ENCODE results near the gene MSANTD3. TPM values are rescaled to one million over a fixed set of nuclear protein-coding genes. Genes with fewer than 3 reads are reported as not detected.

Gene MSANTD3
- total and polyA plus RNA-seq, 9 of the 15 experiments (the other 6 are each of a cell fraction or from before 2014, with no cell fraction given) = 9.4 to 28.7 (median 22.3) TPM

DNA sequence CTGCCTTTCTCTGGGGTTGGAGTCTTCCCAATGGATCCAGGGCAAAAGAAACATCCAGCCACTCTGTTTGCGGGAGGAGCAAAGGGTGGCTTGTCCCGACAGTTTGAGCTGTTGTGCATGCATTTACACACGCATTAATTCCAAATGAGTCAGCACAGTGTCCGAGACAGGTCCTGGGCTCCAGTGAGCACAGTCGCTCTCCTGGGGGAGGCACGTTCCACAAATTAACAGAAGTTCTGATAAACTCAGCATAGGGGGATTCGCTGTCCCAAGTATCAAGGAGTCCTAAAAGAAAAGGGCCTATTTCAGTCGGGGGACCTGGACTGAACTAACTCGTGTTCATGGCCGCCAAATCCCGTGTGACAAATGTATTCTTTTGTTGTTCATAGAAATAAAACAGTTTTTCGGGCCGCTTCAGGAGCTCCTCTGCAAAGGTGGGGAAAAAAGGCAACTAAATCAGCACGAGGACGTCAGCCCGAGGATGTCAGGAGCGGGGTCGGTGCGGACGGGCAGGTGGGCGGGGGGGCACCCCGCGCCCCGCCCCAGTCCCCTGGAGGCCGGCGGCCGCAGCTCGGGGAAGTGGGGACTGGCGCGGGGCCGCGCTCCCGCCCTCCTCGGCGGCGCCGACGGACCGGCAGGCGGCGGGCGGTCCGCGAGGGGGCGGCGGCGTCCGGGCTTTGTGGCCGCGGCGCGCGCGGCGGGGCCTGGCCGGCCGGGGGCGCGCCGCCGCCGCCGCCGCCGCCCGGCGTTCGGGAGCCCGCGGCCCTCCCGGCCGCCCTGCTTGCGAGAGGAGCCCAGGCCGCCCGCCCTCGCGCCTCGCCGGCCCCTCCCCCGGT is at the start of gene MSANTD3 (continued):
- TF ChIP-seq, protein P1, sequence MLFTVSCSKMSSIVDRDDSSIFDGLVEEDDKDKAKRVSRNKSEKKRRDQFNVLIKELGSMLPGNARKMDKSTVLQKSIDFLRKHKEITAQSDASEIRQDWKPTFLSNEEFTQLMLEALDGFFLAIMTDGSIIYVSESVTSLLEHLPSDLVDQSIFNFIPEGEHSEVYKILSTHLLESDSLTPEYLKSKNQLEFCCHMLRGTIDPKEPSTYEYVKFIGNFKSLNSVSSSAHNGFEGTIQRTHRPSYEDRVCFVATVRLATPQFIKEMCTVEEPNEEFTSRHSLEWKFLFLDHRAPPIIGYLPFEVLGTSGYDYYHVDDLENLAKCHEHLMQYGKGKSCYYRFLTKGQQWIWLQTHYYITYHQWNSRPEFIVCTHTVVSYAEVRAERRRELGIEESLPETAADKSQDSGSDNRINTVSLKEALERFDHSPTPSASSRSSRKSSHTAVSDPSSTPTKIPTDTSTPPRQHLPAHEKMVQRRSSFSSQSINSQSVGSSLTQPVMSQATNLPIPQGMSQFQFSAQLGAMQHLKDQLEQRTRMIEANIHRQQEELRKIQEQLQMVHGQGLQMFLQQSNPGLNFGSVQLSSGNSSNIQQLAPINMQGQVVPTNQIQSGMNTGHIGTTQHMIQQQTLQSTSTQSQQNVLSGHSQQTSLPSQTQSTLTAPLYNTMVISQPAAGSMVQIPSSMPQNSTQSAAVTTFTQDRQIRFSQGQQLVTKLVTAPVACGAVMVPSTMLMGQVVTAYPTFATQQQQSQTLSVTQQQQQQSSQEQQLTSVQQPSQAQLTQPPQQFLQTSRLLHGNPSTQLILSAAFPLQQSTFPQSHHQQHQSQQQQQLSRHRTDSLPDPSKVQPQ (CRISPR knock-in tag; IDR thresholded peaks at IDR 0.05; ENCODE audit: borderline replicate concordance) = no peak
- TF ChIP-seq COPS2 (conservative IDR thresholded peaks at IDR 0.05) = no peak
- TF ChIP-seq, protein P2, sequence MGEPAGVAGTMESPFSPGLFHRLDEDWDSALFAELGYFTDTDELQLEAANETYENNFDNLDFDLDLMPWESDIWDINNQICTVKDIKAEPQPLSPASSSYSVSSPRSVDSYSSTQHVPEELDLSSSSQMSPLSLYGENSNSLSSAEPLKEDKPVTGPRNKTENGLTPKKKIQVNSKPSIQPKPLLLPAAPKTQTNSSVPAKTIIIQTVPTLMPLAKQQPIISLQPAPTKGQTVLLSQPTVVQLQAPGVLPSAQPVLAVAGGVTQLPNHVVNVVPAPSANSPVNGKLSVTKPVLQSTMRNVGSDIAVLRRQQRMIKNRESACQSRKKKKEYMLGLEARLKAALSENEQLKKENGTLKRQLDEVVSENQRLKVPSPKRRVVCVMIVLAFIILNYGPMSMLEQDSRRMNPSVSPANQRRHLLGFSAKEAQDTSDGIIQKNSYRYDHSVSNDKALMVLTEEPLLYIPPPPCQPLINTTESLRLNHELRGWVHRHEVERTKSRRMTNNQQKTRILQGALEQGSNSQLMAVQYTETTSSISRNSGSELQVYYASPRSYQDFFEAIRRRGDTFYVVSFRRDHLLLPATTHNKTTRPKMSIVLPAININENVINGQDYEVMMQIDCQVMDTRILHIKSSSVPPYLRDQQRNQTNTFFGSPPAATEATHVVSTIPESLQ (CRISPR knock-in tag; IDR thresholded peaks at IDR 0.05) = 0 out of 2 replicates have a peak, but pooled peaks have one; percentile 62
- peak; percentile 63; the same call in 1 of the 2 replicates for TF ChIP-seq POLR2H (tag; IDR thresholded peaks at IDR 0.05; ENCODE audit: low read depth)
- TF ChIP-seq KDM5B (IDR thresholded peaks at IDR 0.05; ENCODE audit: insufficient replicate concordance, low read depth, low read length) = peak; percentile 88
- no peak for TF ChIP-seq MTA2 (IDR thresholded peaks at IDR 0.05; ENCODE audit: low read depth)
- TF ChIP-seq ARID2 (IDR thresholded peaks at IDR 0.05) = no peak
- TF ChIP-seq PHF8 (IDR thresholded peaks at IDR 0.05; ENCODE audit: borderline replicate concordance, low read length) = peak; percentile 66; the same call in 1 of the 2 replicates
- TF ChIP-seq E2F3 (CRISPR knock-in tag; IDR thresholded peaks at IDR 0.05) = no peak
- TF ChIP-seq ZNF707 (CRISPR knock-in tag; conservative IDR thresholded peaks at IDR 0.05) = no peak
- TF ChIP-seq, protein P3, sequence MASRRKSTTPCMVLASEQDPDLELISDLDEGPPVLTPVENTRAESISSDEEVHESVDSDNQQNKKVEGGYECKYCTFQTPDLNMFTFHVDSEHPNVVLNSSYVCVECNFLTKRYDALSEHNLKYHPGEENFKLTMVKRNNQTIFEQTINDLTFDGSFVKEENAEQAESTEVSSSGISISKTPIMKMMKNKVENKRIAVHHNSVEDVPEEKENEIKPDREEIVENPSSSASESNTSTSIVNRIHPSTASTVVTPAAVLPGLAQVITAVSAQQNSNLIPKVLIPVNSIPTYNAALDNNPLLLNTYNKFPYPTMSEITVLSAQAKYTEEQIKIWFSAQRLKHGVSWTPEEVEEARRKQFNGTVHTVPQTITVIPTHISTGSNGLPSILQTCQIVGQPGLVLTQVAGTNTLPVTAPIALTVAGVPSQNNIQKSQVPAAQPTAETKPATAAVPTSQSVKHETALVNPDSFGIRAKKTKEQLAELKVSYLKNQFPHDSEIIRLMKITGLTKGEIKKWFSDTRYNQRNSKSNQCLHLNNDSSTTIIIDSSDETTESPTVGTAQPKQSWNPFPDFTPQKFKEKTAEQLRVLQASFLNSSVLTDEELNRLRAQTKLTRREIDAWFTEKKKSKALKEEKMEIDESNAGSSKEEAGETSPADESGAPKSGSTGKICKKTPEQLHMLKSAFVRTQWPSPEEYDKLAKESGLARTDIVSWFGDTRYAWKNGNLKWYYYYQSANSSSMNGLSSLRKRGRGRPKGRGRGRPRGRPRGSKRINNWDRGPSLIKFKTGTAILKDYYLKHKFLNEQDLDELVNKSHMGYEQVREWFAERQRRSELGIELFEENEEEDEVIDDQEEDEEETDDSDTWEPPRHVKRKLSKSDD (conservative IDR thresholded peaks at IDR 0.05; ENCODE audit: low read length) = no peak
- TF ChIP-seq, protein P4, sequence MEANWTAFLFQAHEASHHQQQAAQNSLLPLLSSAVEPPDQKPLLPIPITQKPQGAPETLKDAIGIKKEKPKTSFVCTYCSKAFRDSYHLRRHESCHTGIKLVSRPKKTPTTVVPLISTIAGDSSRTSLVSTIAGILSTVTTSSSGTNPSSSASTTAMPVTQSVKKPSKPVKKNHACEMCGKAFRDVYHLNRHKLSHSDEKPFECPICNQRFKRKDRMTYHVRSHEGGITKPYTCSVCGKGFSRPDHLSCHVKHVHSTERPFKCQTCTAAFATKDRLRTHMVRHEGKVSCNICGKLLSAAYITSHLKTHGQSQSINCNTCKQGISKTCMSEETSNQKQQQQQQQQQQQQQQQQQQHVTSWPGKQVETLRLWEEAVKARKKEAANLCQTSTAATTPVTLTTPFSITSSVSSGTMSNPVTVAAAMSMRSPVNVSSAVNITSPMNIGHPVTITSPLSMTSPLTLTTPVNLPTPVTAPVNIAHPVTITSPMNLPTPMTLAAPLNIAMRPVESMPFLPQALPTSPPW (CRISPR knock-in tag; IDR thresholded peaks at IDR 0.05) = peak; percentile 97

Measured in K562 (cell line).